Pancreas (tissue), 10 donors: ENCODE measurements around the gene NPC1L1. TPM values are rescaled to one million over a fixed set of nuclear protein-coding genes. Genes with fewer than 3 reads are reported as not detected.
A peak's percentile ranks its signal among the peaks of the same experiment; 100 is the strongest.

Experiments used
- ATAC-seq, 4 donors: fragments of 200-7000 bp; cut with Tn5 transposase; one replicate each; pipeline versions ENCODE4 v1.8.0 to v1.9.1; 2020; ENCODE audit warnings: mild to moderate bottlenecking in 4 of 4, moderate library complexity in 4 of 4
- DNase-seq, 6 donors: peaks; one replicate each; pipeline ENCODE4 v3.0.0-alpha.2; 2020
- FAIRE-seq: peaks from 2 replicates; lab custom pipeline; 2012; peaks lifted over from hg19 to GRCh38; lab: Jason Lieb, UNC
- H3K27ac ChIP-seq, 4 donors: fragments of 200-600 bp; sonication (generic); 1 replicate in 3 of 4; 2 replicates in 1 of 4; pipeline versions ENCODE4 v1.5.0 to v1.8.0; 2020
- H3K27me3 ChIP-seq, 4 donors: fragments of 200-600 bp; one replicate each; pipeline ENCODE4 v1.8.0; 2021
- H3K36me3 ChIP-seq, 3 donors: fragments of 200-600 bp; sonication (generic) in 1 of 3; one replicate each; pipeline versions ENCODE4 v1.5.0 to v1.8.0; 2020 to 2021
- H3K4me1 ChIP-seq, 3 donors: fragments of 200-600 bp; one replicate each; pipeline ENCODE4 v1.8.0; 2021
- H3K4me3 ChIP-seq, 4 donors: fragments of 200-600 bp; sonication (generic) in 2 of 4; one replicate each; pipeline versions ENCODE4 v1.5.0 to v1.8.0; 2020 to 2021
- H3K9me3 ChIP-seq, 4 donors: fragments of 200-600 bp; one replicate each; pipeline ENCODE4 v1.8.0; 2021
- CTCF ChIP-seq, 4 donors: fragments of 200-600 bp; sonication (generic) in 3 of 4; IDR thresholded peaks; one replicate each; pipeline versions ENCODE4 v1.5.0 to v1.8.0; 2021; ENCODE audit warnings: antibody characterized with exemption in 4 of 4
- WGBS, 2 donors: extraction: QIAGEN DNeasy Blood & Tissue Kit; methylation state at CpG; one replicate each; pipeline ENCODE4 v1.1.7; 2013; 5-methylcytosine and 5-hydroxymethylcytosine counted together
- intact Hi-C, 3 donors: fragments of 100-400 bp; cut with DNase I; formaldehyde crosslinking; loops; one replicate each; pipeline versions ENCODE4 v1.11.1 to v1.14.2; 2022
- polyA plus RNA-seq, 2 donors: library from polyadenylated mRNA; stranded (reverse); fragments of 200-250 nt; gene quantifications; one replicate each; pipeline ENCODE4 v1.2.3, GENCODE V29; 2013
- total RNA-seq, 6 donors: library from RNA; stranded (reverse); fragmentation: NEBNext Ultra II Directional in 4 of 6; extraction: Animal tissue kit (Norgen Biotek cat#: 25700) in 4 of 6; gene quantifications; one replicate each; pipeline versions ENCODE4 v1.2.1 to v1.2.4, GENCODE V29; 2021 to 2023
- donor health status: healthy with polysubstance abuse.
- donor health status: DM: no; HTN: no; CAD: no; lungs with moderate emphysema.
- donor health status: DM: no; HTN: no; CAD: no.
- donor health status: control.
- donor health status: control.
- donor health status: Bipolar disorder and iron deficiency.
- donor health status: DM: yes; HTN: yes; CAD: no.
- donor health status: DM: no; HTN: no; CAD: no.
- donor health status: DM: no; HTN: no; CAD: no.
- donor health status: DM: yes; HTN: yes; CAD: no.

The NPC1L1 gene
- total and polyA plus RNA-seq, 8 donors: 0.20 to 3.4 (median 0.62) TPM

GRCh38 chr7:44496385-44496784 lies 44.7 kb downstream of the NPC1L1 start:
- no peaks in the 10 kb centered on the region for H3K27me3 ChIP-seq
- ATAC-seq (no peak), DNase-seq (no peak), FAIRE-seq (no peak)
- intact Hi-C loops: no loop called here
- H3K36me3 ChIP-seq: no peaks in the 10 kb centered on the region
- H3K27ac ChIP-seq: no peak overlapping the region
- 64 to 84% methylated on average over 1 of the region's 1 CpG for WGBS, 2 donors
- peaks cover 0 to under 1% (median 0%) of the 10 kb centered on the region in 3 donors for H3K4me1 ChIP-seq
- no peaks in the 10 kb centered on the region for H3K9me3 ChIP-seq
- TF ChIP-seq CTCF (IDR thresholded peaks at IDR 0.05): no peak
- H3K4me3 ChIP-seq: no peak overlapping the region

GRCh38 chr7:44494960-44495359 lies 46.2 kb downstream of the NPC1L1 start:
- no peak for TF ChIP-seq CTCF (IDR thresholded peaks at IDR 0.05)
- no peak overlapping the region for H3K27ac ChIP-seq
- ATAC-seq (no peak), DNase-seq (no peak), FAIRE-seq (peak; percentile 92)
- intact Hi-C loops: no loop called here
- H3K36me3 ChIP-seq: no peaks in the 10 kb centered on the region
- H3K4me1 ChIP-seq: peaks cover 0 to 5% (median 0%) of the 10 kb centered on the region in 3 donors
- H3K4me3 ChIP-seq: no peak overlapping the region
- no peaks in the 10 kb centered on the region for H3K9me3 ChIP-seq
- no peaks in the 10 kb centered on the region for H3K27me3 ChIP-seq
- WGBS, 2 donors: 70 to 73% methylated on average over 2 of the region's 2 CpGs

GRCh38 chr7:44491229-44491628 lies 49.9 kb downstream of the NPC1L1 start:
- FAIRE-seq (no peak), DNase-seq (no peak), ATAC-seq (no peak)
- no peak for TF ChIP-seq CTCF (IDR thresholded peaks at IDR 0.05)
- H3K36me3 ChIP-seq: no peaks in the 10 kb centered on the region
- H3K27ac ChIP-seq: peak overlapping the region; percentile 98 to 99 (median 98)
- peak overlapping the region; percentile 50 to 95 (median 80) for H3K4me3 ChIP-seq
- whole genome bisulfite sequencing, 2 donors: 5 to 6% methylated on average over 3 of the region's 3 CpGs
- no peaks in the 10 kb centered on the region for H3K27me3 ChIP-seq
- no peaks in the 10 kb centered on the region for H3K9me3 ChIP-seq
- intact Hi-C loops: no loop called here
- peaks cover 20 to 30% (median 21%) of the 10 kb centered on the region in 3 donors for H3K4me1 ChIP-seq

GRCh38 chr7:44490351-44491200 lies 50.6 kb downstream of the NPC1L1 start, which contains the start of gene NUDCD3:
Gene NUDCD3 (minus strand): TSS chr7:44490658. CDS start chr7:44490600, 58 bp downstream.
- H3K4me1 ChIP-seq: peaks cover 20 to 36% (median 22%) of the 10 kb centered on the region in 3 donors
- no peaks in the 10 kb centered on the region for H3K27me3 ChIP-seq
- intact Hi-C loops: no loop called here
- peak; percentile 78 to 93 (median 85) for DNase-seq
- H3K36me3 ChIP-seq: no peaks in the 10 kb centered on the region
- peak within 1 kb of the TSS; percentile 98 to 99 (median 98) for H3K27ac ChIP-seq
- H3K9me3 ChIP-seq: no peaks in the 10 kb centered on the region
- TF ChIP-seq CTCF (IDR thresholded peaks at IDR 0.05): no peak
- no peak for FAIRE-seq
- peak within 1 kb of the TSS; percentile 50 to 95 (median 80) for H3K4me3 ChIP-seq
- WGBS, 2 donors: 0% methylated on average over 62 to 63 of the region's 63 CpGs
- ATAC-seq: peak; percentile 97 to 98 (median 97)
